HTERT RPE-1 (cell line): ENCODE results near the gene C1QTNF9.
"Not testable (repeated sequence)": the region's sequence is repeated elsewhere in the genome, so short reads cannot be mapped to it uniquely, and the experiment has no call there.

Source experiments
- in situ Hi-C: fragments of 300-500 bp; cut with MboI; formaldehyde crosslinking; loops from 4 replicates; pipeline ENCODE4 v1.14.3; 2020; ENCODE audit warnings: low sequenced_read_pairs

The C1QTNF9 gene, protein sequence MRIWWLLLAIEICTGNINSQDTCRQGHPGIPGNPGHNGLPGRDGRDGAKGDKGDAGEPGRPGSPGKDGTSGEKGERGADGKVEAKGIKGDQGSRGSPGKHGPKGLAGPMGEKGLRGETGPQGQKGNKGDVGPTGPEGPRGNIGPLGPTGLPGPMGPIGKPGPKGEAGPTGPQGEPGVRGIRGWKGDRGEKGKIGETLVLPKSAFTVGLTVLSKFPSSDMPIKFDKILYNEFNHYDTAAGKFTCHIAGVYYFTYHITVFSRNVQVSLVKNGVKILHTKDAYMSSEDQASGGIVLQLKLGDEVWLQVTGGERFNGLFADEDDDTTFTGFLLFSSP

DNA sequence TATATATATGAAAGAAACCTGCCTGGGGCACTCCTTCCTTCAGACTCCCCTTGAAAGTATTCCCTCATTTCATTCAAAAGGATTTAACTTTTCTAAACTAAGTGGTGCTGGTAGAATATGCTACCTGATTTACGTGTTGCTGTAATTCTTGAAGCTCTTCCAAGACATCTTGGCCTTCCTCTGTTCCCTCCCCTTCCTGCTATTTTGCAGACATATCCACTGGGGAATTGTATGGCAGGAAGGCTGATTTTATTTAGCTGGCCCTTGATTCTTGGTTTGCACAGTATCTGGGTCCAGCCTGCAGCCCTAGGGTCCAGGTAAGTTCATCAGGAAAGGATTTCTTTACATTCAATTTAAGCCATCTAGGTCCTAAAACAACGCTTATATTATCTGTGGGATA, at the start of gene C1QTNF9:
TSS of gene C1QTNF9 (plus strand) at position 281 of the 400 bp plus-strand sequence. CDS start 6,424 bp downstream, outside the sequence.
- in situ Hi-C loops: not testable (repeated sequence)

DNA sequence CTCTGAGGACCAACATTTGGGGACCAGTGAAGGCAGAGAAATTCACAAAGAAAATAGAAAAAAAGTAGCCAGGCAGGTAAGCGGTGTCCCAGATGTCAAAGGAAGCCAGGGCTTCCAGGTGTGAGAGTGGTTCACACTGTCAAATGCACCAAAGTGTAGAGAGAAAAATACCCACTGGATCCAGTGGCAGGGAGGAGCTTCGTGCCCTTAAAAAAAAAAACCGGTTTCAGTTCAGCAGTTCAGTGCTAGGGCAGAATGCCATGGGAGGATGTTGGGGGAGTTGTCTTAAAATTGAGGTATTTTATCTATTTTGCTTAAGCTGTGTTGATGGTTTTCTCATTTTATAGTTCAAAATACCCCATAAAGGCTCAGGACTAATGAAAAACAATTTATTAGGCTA, 47.8 kb upstream of the C1QTNF9 start:
- in situ Hi-C loops: no loop called here

DNA sequence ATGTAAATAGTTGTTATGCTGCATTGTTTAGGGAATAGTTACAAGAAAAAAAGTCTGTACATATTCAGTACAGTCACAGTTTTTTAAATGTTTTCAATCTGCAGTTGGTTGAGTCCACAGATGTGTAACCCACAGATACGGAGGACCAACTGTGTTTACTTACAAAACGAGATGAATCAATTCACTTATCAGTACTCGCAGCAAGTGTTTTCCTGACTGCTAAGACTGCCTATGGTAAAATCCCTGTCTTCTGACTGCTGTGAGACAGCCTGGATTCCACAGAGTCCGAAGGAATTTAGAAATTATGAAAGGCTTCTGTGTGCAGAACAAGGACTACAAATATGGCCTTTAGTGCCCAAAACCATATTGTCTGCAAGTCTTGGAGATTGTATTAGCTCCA, 45.7 kb upstream of the C1QTNF9 start:
- in situ Hi-C loops: no loop called here

DNA sequence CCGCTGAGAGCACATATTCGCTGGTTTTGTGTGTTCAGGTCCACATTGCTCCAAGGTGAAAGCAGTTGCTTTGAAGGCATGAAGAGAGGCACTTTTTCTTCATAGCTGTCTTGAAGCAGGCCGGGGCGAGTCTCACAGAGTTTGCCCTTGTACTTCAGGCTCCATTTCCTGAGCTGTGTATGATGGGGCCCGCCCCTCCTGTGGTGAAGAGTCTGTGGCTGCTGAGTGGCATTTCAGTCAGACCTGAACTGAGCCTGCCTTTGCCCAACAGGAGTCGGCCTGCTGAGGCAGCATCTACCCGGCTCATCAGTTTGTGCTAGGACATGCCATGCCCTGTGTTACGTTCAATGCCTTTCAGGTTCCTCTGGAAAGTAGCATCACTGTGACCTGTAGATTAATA, 44.4 kb upstream of the C1QTNF9 start:
- in situ Hi-C loops: no loop called here

DNA sequence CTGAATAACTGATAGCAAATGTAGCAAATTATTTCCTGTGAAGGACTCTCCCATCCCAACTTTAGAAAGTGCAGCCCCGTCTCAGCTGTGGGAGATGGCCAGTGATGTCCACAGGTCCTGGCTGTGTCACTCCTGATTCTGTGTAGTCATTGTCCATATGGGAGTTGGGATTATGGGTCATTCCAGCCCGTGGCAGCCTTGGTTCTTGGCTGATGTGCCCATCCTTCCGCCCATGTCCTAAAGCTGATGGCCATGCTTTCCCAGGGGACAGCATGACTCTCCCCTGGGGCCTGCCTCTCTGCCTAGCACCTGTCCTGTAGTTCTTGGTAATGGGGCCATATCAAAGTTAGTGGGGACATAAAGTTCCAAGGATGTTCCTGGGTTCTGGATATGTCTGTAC, 43.9 kb upstream of the C1QTNF9 start:
- in situ Hi-C loops: no loop called here

DNA sequence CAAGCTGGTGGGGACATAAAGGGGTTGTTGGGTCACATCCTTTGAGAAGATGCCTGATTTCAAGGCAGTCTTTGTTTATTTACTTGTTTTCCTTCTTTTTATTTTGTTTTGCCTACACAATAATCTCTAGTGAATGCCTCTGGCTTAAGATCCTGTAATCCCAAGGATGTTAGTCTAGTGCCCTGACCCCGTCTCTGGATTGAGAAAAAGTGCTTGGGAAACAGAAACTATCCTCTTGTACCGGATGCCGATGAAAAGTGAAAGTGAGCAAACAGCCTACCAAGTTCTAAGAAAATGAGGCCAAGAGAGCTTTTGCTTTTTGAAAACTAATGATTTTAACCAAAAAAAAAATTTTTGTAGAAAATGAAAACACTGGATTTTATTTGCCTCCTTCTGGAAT, 42.1 kb upstream of the C1QTNF9 start:
- in situ Hi-C loops: no loop called here

DNA sequence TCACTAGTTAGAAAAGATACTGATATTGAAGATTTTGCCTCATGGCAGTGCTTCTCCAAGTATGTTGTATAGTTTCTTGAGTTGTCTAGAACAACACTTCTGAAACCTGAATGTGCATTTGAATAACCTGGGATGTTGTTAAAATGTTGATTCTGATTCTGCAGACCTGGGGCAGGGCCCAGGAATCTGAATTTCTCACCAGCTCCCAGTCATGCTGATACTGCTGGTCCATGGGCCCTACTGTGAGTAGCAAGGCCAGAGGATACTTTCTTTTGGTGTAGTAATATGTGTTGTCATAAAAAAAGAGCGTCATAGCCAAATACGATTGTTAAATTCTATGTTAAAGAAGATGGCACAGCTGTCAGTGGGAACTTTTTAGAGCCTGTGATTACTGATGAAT, 41.6 kb upstream of the C1QTNF9 start:
- in situ Hi-C loops: no loop called here

DNA sequence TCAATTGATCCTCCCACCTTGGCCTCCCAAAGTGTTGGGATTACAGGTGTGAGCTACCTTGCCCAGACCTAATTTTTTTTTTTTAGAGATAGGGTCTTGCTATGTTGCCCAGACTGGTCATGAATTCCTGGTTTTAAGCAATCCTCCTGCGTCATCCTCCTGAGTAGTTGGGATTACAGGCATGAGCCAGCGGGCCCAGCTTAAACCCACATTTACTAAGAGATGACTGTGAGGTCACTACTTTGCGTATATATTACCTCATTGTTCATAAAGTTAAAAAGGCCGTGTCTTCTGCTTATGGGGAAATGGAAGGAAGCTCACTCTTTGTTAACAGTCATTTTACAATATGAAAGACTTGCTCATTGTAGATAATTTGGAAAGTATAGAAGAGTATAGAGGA, 39.6 kb upstream of the C1QTNF9 start:
- in situ Hi-C loops: no loop called here

DNA sequence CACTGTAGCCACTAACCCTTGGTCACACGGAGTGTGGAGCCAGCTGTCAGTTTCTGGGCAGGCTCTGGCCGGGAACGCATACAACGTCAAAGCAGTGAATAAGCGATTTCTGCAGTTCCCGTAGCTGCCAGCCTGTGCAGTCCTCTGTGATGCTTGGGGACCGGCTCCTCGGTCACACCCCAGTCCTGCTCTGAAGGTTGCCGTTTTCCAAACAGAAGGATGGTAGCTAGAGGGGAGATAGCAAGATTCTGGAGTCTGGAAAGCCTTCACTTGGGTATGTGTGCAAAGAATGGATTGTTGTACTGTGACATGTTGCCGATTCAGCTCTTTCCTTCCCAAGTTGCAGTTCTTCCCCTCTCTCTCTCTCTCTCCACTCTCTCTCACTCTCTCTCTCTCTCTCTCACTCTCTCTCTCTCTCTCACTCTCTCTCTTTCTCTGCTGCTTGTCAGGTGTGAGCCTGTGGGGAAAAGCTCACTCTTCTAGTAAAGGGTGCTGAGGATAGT, 38.7 kb upstream of the C1QTNF9 start:
- in situ Hi-C loops: no loop called here

DNA sequence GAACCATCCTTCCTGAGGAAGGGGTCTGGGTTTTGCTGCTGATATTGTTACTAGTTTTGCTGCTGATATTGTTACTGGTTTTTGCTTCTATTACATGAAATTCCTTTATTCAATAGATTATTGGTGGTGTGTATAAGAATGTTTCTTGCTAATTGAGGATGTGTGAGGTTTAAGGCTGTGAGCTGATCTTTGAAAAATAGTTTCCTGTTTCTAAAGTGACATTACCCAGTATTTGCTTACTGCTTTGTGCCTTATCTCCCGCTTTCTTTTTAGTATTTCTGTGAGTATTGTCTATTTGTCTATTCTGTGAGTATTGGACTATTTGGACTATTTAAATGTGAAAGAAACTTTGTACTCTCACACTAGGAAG, 38.2 kb upstream of the C1QTNF9 start:
- in situ Hi-C loops: no loop called here

DNA sequence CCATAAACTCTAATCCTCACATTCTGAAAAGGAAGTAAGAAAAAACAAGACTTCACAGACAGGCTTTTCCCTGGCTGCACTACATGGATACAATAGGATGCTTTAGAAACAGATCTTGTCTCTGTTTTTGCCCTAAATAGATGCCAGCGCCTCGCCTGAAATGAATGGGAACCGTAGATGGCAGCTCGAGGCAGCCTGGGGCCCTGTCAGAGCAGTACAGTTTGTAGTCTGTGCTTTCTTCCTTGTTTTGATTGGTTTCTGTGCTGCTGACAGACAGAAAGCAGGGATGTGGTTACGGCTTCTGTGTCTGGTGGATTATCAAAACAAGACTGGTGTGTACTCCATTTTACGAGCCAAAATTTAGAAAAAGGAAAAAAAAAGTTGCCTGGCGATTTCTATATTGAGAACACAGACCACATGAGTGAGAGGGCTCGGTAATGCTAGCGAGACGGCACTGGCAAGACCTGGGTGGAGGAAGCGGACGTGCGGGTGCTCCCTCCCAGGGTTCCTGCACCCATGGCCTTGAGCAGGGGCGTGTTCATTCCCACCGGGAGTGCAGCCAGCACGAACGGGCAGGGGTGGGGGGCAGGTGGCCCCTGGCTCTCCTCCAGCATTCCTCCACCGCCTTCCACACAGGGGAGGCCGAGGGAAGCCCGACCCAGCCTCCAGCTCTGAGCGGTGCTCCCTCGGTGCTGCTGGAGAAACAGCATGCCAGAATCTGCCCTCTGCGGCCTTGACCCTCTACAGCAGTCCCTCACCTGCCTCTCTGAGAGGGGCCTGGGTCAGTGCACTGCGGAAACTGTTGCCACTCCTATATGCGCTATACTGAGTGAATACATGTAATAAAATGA, 37.6 kb upstream of the C1QTNF9 start:
- in situ Hi-C loops: no loop called here

DNA sequence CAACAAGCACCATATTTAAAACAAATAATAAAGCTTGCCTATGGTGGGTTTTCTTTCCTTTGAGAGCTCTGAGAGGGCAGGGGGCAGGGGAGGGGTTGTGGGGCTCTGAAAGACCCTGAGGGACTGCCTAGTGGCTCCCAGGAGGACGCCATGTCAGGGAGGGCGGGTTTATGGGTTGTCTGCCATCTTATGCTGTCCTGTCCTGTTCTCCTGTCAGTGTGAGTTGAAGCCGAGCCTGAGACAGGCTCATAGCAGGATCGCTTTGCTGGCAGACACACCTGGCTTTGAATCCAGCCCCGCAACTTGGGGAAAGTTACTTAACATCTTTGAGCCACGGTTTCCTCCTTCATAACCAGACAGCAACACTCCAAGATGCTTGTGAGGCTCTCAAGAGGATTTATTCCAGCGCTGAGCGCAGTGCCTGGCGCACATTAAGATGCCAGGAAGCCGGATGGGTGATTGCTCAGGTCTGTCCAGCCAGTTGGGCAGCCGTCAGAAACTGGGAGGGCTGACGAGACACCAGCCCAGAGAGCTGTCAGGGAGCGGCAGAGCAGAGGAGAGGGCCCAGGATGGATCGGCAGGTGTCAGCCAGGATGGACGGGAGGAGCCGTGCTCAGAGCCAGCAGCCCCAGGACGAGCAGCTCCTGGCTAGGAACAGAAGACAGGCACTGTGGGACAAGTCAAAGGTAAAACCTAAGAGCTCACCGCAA, 36.8 kb upstream of the C1QTNF9 start:
- in situ Hi-C loops: no loop called here

DNA sequence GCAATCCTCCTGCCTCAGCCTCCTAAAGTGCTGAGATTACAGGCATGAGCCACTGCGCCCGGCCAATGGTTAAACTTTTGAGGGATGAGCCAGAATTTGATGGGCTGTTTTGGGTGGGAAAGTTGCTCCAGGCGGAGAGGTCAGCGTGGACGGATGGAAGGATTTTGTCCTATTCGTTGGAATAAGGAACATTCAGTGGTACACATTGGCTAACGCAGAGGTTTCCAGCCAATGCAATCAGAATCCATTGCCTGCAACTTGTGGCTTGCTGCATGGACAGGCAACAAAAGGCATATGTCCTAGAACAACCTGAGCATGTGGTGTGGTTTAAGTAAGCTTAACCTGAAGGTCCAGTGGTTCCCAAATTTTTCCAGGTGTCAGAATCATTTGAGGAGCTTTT, 35.5 kb upstream of the C1QTNF9 start:
- in situ Hi-C loops: no loop called here

DNA sequence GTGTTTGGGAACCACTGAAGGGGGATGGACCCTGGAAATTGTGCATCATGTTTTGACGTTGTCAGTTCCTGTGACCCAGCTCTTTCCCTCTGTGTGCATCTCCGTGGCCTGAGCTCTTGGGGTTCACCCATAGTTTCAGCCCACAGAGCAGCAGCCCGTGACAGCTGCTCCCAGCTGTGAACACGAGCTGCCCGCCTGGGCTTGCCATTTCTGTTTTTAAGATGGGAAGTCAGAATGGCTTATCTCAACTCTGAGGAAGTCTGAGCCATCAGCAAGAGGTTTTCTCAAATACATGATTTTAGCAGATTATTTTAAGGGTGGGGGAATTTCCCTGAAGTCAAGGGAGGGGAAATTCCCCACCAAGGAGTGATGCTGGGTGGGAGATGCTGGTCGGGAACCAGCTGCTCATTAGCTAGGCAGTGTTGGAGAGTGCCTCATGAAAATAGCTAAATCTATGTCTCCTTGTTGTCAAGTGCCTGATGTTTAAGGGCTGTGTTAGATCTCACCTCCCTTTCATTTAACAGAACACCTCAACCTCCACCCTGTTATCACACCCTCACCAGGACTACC, 34.8 kb upstream of the C1QTNF9 start:
- in situ Hi-C loops: no loop called here

DNA sequence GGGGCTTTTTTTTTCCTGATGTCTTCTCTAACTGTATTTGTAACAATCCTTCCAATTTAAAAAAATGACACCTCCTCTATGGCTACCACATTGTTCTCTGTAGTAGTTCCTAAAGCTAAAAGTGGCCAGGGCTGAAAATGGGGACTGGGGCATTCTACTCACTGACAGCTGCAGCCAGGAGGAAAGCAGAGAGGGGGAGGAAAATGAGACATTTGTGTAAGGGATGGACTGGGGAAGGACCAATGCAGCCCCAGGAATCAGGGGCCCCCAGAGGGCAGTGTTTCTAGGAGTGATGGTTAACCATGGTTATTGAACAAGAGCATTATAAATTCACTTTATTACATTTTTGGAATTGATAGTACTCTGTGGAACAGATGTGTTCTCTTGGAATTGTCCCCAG, 34.3 kb upstream of the C1QTNF9 start:
- in situ Hi-C loops: no loop called here

DNA sequence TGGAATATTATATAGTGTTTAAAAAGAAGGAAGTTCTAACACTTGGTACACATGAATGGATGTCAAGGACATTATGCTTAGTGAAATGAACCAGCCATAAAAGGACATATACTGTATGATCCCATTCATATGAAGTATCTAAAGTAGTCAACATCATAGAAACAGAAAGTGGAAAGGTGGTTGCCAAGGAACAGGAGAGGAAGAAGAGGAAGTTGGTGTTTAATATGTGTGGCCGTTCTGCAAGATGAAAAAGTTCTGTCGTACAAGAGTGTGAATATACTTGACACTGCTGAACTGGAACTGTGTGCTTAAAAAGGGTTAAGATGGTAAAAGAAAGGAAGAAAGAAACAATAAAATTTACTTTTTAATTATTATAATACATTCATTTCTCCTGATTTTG, 33.1 kb upstream of the C1QTNF9 start:
- in situ Hi-C loops: no loop called here

DNA sequence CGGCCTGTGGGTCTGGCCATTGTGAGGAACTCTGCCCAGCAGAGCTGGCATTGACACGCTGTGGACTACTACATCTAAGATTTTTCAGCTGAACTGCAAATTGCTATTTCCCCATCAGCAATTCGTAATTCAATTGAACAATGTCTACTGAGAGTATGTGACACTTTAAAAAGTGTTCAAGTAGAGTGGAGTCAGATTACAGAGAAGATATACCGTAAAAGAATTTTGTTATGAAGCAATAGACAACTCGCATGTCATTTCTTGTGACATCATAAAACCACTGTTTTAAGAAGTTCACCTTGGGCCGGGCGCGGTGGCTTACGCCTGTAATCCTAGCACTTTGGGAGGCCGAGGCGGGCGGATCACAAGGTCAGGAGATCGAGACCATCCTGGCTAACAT, 32.5 kb upstream of the C1QTNF9 start:
- in situ Hi-C loops: no loop called here

DNA sequence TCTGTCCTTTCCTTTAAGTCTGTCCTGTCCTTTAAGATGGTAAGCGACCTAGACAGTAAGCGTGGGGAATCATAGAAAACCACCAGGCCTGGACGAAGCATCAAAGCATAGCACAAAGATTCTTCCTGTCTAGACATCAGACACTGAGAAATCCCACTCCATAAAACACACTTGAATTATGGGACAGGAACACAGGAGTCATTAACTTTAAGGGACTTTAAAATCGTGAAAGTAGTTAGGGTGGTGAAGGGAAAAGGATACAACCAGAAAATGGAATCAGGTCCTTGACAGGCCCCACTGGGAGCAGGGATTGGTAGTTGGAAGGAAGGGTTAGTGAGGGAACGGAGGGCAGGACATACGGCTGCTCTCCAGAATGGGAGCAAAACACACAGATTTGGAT, 31.6 kb upstream of the C1QTNF9 start:
- in situ Hi-C loops: no loop called here

DNA sequence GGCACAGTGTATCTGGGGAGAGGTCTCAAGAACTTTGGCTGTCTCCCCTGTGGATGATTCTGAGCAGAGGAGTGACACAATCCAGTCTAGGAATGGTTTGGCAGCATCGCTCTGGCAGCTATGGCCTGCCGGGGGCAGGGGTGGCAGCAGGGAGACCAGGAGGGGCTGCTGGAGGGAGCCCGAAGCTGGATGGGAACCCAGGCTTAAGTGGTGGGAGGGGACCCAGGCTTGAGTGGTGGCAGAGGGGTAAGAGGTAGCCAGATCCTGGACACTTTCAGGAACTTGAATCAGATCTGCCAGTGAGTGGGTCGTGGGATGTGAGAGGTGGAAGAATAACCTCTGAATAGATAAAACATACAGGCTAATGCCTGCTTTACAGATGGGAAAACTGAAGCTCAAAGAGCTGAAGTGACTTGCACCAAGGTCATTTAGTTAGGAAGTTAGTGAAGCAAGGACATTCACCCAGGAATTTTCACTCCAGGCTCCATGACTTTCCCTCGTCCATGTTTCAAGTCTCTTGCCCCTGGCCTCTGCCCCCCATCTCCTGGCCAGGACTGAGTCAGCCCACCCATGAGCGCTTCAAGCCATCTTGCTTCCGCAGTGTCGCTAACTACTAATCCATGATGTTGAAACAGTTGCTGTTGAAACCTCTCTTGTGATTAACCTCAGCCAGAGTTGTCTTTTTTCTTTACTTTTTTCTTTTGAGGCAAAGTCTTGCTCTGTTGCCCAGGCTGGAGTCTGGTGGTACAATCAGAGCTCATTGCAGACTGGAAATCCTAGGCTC, 29.9 kb upstream of the C1QTNF9 start:
- in situ Hi-C loops: no loop called here

DNA sequence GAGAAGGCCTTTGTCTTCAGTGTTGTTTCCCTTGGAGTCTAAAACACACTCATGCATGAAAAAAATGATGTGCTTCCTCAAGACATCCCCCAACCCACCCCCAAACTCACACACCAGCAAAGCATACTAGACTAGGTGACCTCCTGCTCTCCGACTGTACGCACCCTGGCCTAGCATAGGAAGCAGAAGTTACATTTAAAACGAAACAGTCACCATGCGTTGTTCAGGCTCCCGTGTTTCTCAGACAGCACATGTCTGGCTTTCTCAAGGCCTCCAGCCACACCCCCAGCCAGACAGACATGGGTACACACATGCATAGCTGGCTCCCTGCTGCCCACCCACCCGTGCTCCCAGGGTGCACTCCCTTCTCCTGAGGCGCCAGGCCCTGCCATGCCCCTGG, 28.7 kb upstream of the C1QTNF9 start:
- in situ Hi-C loops: no loop called here
